DMS153 treated with DMSO at 0.1 percent for 48 hours (cell line): ENCODE data around the gene RPL19.

Experiments
- DNase-seq: peaks from one replicate; lab custom pipeline; 2025; ENCODE audit not compliant: unreplicated experiment; lab: John Stamatoyannopoulos, UW

The RPL19 gene

GRCh38 chr17:39171933-39172332, 28.1 kb upstream of the RPL19 start:
- no peak for DNase-seq

GRCh38 chr17:39173080-39173479, 27.0 kb upstream of the RPL19 start:
- DNase-seq, result no peak

DNA sequence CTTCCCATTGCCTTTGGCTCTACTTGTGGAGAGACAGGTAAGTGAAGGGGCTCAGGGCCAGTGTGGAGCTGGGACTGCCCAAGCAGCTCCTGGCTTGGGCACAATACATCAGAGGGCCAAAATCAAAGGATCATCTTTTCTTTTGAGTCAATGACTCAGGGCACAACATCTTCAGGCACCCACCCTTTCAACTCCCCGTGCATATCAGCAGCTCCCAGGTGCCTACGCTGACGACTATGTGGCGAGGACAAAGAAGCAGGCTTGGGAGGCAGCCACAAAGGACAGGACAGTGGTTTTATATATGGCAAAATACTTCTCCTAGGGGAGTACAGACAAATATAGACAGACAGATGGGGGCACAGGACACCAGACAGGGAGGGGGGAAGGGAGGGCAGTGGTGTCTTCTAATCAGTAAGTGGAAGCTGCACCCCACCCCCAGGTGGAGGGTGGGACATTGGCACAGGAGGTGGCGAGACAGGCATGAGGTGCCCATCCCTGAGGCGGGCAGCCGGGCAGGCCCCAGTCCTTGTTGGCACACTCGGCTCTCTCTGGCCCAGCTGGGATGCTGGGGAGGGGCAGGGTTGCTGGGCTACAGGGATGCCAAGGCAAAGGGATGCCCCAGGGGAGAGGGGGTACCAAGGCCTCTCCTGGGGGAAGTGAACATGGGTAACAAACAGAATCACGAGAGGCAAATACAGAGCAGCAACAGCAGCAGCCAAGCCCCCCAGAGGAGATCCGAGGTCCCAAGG, 26.4 kb upstream of the RPL19 start:
- no peak for DNase-seq

- DNase-seq, result peak; percentile 24
Measured at GRCh38 chr17:39174920-39175694, 25.0 kb upstream of the RPL19 start.

GRCh38 chr17:39175695-39176093, 24.4 kb upstream of the RPL19 start:
- DNase-seq, result no peak

DNA sequence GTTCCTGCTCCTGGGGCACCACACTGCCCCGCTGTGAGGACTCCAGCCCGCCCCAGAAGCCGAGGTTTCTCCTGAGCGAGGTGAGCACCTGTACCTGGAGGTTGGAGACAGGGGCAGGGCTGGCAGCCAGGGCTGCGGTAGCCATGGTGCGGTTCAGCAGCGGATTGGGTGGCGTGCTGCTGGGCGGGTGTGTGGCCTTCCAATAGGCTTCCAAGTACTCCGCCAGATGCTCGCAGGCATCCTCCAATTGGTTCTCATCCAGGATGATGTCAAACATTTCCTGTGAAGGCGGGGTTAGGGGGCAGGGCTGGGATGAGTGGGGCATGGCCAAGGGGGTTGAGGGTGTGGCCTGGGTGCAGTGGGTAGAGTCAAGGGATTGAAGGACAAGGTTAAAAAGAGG, 22.8 kb upstream of the RPL19 start:
- no peak for DNase-seq

DNA sequence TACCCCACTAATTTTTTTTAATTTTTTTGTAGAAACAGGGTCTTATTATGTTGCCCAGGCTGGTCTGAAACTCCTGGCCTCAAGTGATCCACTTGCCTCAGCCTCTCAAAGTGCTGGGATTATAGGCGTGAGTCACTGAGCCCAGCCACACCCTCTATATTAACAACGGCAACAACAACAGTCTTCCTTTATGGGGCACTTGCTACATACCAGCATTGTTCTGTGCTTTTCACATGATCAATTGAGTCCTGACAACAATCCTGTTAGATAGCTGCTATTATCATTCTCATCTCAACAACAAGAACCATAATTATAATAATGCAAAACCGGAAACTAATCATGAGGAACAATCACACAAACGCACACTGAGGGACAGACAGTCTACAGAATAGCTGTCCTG, 21.5 kb upstream of the RPL19 start:
- DNase-seq, result no peak

- DNase-seq, result no peak
Measured at GRCh38 chr17:39181303-39181702, 18.8 kb upstream of the RPL19 start.

DNA sequence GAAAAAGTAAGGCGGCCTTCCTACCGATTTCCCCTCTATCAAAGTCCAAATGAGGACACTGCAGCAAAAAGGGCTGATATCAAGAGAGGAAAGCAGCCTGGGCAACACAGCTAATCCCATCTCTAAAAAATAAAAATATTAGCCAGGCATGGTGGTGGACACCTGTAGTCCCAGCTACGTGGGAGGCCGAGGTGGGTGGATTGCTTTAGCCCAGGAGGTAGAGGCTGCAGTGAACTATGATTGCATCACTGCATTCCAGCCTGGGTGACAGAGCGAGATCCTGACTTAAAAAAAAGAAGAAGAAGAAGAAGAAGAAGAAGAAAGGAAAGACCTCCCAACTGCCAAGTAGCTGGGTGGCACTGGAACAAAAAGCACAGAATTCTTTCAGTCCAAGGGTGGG, 17.0 kb upstream of the RPL19 start:
- DNase-seq, result no peak

- DNase-seq, result no peak
Measured at GRCh38 chr17:39183720-39184119, 16.4 kb upstream of the RPL19 start.

- no peak for DNase-seq
Measured at GRCh38 chr17:39186481-39187002, 13.5 kb upstream of the RPL19 start.

- DNase-seq, result no peak
Measured at GRCh38 chr17:39187152-39187830, 12.8 kb upstream of the RPL19 start.

GRCh38 chr17:39191750-39192510, 8.2 kb upstream of the RPL19 start:
- DNase-seq, result no peak

DNA sequence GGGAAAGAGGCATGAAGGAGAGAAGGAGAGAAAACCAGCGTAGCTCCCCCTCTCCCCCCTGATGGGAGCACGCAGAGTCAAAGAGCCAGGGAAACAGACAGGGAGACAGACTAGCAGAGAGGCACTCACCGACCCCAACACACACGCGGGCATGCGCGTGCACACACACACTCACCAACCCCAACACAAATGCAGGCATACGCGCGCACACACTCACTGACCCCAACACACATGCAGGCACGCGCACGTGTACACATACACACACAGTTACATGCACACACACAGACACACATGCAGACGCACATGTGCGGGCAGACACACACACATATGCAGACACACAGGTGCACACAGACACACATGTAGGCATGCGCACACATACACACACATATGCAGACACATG, 7.2 kb upstream of the RPL19 start:
- no peak for DNase-seq

DNA sequence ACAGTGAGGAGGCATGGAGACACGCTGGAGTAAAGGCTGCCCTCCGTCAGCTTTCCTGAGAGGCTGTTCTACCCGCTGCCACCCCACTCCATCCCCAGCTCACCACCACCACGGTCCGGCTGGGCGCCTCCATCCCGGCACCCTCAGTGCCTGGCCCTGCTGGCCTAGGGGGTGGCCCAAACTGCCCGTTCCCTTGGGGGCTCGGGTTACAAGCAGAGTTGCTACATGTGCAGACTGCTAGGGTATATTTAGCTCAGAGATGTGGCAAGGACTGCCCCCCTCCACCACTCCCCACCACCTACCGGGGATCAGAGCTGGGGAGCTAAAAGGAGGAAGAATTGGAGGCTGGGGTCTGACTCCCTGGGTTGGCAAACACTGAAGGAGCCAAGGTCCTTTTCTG, 6.7 kb upstream of the RPL19 start:
- no peak for DNase-seq

GRCh38 chr17:39194089-39194984, 5.7 kb upstream of the RPL19 start:
- no peak for DNase-seq

- DNase-seq, result no peak
Measured at GRCh38 chr17:39194985-39195524, 5.0 kb upstream of the RPL19 start.

DNA sequence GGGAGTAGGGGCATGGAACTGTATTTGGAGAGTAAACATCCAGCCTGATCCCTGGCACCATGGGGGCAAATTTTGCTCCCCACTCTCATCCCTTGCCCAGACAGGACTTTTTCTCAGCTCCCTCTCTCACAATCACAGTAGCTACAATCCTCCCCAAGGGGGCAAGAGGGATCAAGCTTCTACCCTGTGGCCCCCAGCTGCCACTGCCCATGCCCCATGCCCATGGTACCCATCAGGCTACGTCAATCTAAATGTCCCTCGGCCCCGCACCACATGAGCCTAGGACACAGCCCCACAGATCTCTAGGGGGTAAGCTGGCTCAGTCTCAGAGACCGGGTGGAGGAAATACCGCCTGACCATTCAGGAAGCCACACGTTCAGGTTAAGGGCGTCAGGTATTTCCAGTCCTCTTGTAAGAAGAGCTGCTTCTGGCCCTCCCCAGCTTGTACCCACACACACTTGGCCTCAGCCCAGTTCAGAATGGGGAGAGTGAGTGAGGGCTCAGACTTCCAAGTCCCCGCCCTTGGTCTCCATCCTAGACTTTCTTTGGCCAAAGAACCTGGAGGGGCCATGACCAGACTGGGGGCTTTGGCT, 4.4 kb upstream of the RPL19 start:
- DNase-seq, result no peak

GRCh38 chr17:39196241-39196807, 3.8 kb upstream of the RPL19 start:
- no peak for DNase-seq
